Panc1 (cell line): ENCODE measurements around the gene HDDC2. TPM values are rescaled to one million over a fixed set of nuclear protein-coding genes. Genes with fewer than 3 reads are reported as not detected.

Source experiments
- ATAC-seq: fragments of 200-7000 bp; cut with Tn5 transposase; 2 replicates; pipeline ENCODE4 v1.9.1; 2020; ENCODE audit warnings: mild to moderate bottlenecking, moderate library complexity
- BruUV-seq: library from RNA; stranded (reverse); fragments of 400-500 nt; replicated peaks from 2 replicates; lab custom pipeline; 2021; lab: Mats Ljungman, UMichigan
- CTCF ChIA-PET: fragments of 300-600 bp; sonication (Branson Sonifier 250); formaldehyde crosslinking; loops from one replicate; lab custom pipeline; 2022; ENCODE audit warnings: antibody characterized with exemption; lab: Charles Lee
- POLR2A ChIA-PET: fragments of 300-600 bp; sonication (Branson Sonifier 250); formaldehyde crosslinking; loops from one replicate; lab custom pipeline; 2022; ENCODE audit warnings: antibody characterized with exemption; lab: Charles Lee
- DNase-seq: peaks from one replicate; pipeline ENCODE4 v3.0.0-alpha.2; 2010; ENCODE audit warnings: low read depth, low spot score
- H3K27ac ChIP-seq: 2 replicates; pipeline ENCODE4 v1.5.1; 2011; ENCODE audit warnings: mild to moderate bottlenecking, low read length, inconsistent platforms
- H3K27me3 ChIP-seq: fragments of 200-500 bp; sonication (Bioruptor generic); 2 replicates; pipeline ENCODE4 v1.6.0; 2014; ENCODE audit warnings: low read length, inconsistent platforms; ENCODE audit not compliant: control insufficient read depth, insufficient read depth
- H3K36me3 ChIP-seq: fragments of 200-500 bp; sonication (Bioruptor generic); 2 replicates; pipeline ENCODE4 v1.5.1; 2014; ENCODE audit warnings: inconsistent platforms, mild to moderate bottlenecking, low read length, moderate library complexity; ENCODE audit not compliant: control insufficient read depth, insufficient read depth
- H3K4me1 ChIP-seq: 2 replicates; pipeline ENCODE4 v1.5.1; 2011; ENCODE audit warnings: inconsistent platforms, mild to moderate bottlenecking, low read length, moderate library complexity; ENCODE audit not compliant: control insufficient read depth, insufficient read depth
- H3K4me3 ChIP-seq, 2 experiments: 2 replicates each; pipeline ENCODE4 v1.5.1; 2011 to 2012; ENCODE audit warnings: low read depth in 2 of 2, low read length in 2 of 2, mild to moderate bottlenecking in 2 of 2, inconsistent platforms in 1 of 2, moderate library complexity in 1 of 2
- H3K9me3 ChIP-seq: fragments of 200-500 bp; sonication (Bioruptor generic); 2 replicates; pipeline ENCODE4 v1.5.1; 2014; ENCODE audit warnings: low read depth, mild to moderate bottlenecking, inconsistent platforms, low read length, moderate library complexity; ENCODE audit not compliant: control insufficient read depth, insufficient read depth
- CTCF ChIP-seq: fragments of 450-650 bp; IDR thresholded peaks from 2 replicates; pipeline ENCODE4 v1.5.1; 2017; ENCODE audit warnings: mild to moderate bottlenecking
- POLR2AphosphoS5 ChIP-seq: IDR thresholded peaks from 2 replicates; pipeline ENCODE4 v1.6.1; 2012; ENCODE audit warnings: mild to moderate bottlenecking, low read depth, low read length, moderate library complexity
- REST ChIP-seq, 2 experiments: IDR thresholded peaks; 2 replicates each; pipeline ENCODE4 v1.6.1; 2011 to 2012; ENCODE audit warnings: low read depth in 2 of 2, control low read depth in 1 of 2, low read length in 1 of 2, mild to moderate bottlenecking in 1 of 2, moderate library complexity in 1 of 2; ENCODE audit not compliant: insufficient read depth in 1 of 2
- SIN3A ChIP-seq: IDR thresholded peaks from 2 replicates; pipeline ENCODE4 v1.6.1; 2012; ENCODE audit warnings: low read depth, mild to moderate bottlenecking, low read length, moderate library complexity, borderline replicate concordance; ENCODE audit not compliant: insufficient read depth
- TCF7L2 ChIP-seq: IDR thresholded peaks from 2 replicates; pipeline ENCODE4 v1.6.1; 2011; ENCODE audit warnings: mild to moderate bottlenecking, low read depth, low read length, inconsistent platforms
- in situ Hi-C: cut with HindIII; loops from 2 replicates; pipeline ENCODE4 v1.10.0; 2016; ENCODE audit warnings: low sequenced_read_pairs, low pct_unique_long_range_greater_than_20kb
- intact Hi-C: fragments of 100-400 bp; cut with micrococcal nuclease; formaldehyde crosslinking; loops from one replicate; pipeline ENCODE4 v1.10.0; 2022; ENCODE audit not compliant: unreplicated experiment
- total RNA-seq: library from RNA; stranded (reverse); gene quantifications from one replicate; pipeline ENCODE4 v1.2.1, GENCODE V29; 2021; ENCODE audit not compliant: unreplicated experiment

HDDC2 gene
- total RNA-seq, 1 experiment from 2014 or later: 88.8 TPM

GRCh38 chr6:125300992-125301434, 754 bp downstream of the HDDC2 start:
- ChIA-PET CTCF (interaction anchor here (1.1 kb wide), 1 partner anchor 147 kb away, joined by 3 read pairs; the partner anchor contains the start of gene TPD52L1), POLR2A (no interaction called here)

GRCh38 chr6:125299257-125299656, 2.5 kb downstream of the HDDC2 start:
- no peak overlapping the region for H3K4me3 ChIP-seq
- TF ChIP-seq SIN3A (no peak), CTCF (no peak), REST (IDR thresholded peaks at IDR 0.05; ENCODE audit: insufficient read depth in 1 of 2, low read depth in 2 of 2, low read length in 1 of 2) (no peak), TCF7L2 (no peak), POLR2AphosphoS5 (no peak)
- CTCF ChIA-PET: interaction anchor here (0.8 kb wide), 1 partner anchor 14 kb away, joined by 3 read pairs; no protein-coding TSS in a partner anchor
- DNase-seq: no peak
- H3K27me3 ChIP-seq: peaks cover under 1% of the 10 kb centered on the region; the same call in 1 of the 2 replicates
- in situ Hi-C loops: no loop called here
- H3K4me1 ChIP-seq: peaks cover 13% of the 10 kb centered on the region
- POLR2A ChIA-PET: no interaction called here
- intact Hi-C loops: no loop called here
- no TSS peak for BruUV-seq
- H3K9me3 ChIP-seq: no peaks in the 10 kb centered on the region
- H3K27ac ChIP-seq: no peak overlapping the region
- no peak for ATAC-seq
- peaks cover 44% of the 10 kb centered on the region for H3K36me3 ChIP-seq

More at GRCh38 chr6:125300992-125301434, 754 bp downstream of the HDDC2 start:
- no TSS peak for BruUV-seq
- Histone ChIP-seq H3K27me3 (peaks cover 14% of the 10 kb centered on the region; the same call in 1 of the 2 replicates), H3K27ac (peak overlapping the region; percentile 91), H3K4me1 (peaks cover 13% of the 10 kb centered on the region), H3K36me3 (peaks cover 34% of the 10 kb centered on the region), H3K4me3 (peak overlapping the region; percentile 67 to 72), H3K9me3 (no peaks in the 10 kb centered on the region)
- no peak for DNase-seq
- TF ChIP-seq CTCF (no peak), SIN3A (no peak), TCF7L2 (no peak), REST (IDR thresholded peaks at IDR 0.05; ENCODE audit: insufficient read depth in 1 of 2, low read depth in 2 of 2, low read length in 1 of 2) (no peak)
- intact Hi-C loops: loop anchor here (5.0 kb wide), 1 partner anchor 334 kb away; no protein-coding TSS in a partner anchor
- in situ Hi-C loops: no loop called here
- ATAC-seq: no peak
